HepG2 (cell line): ENCODE results near the gene CDK9. TPM values are rescaled to one million over a fixed set of nuclear protein-coding genes. Genes with fewer than 3 reads are reported as not detected.

Experiments
- ATAC-seq: fragments of 200-7000 bp; cut with Tn5 transposase; 3 replicates; pipeline ENCODE4 v1.9.1; 2020; ENCODE audit warnings: mild to moderate bottlenecking, moderate library complexity
- BruUV-seq: library from RNA; stranded (reverse); fragments of 400-500 nt; replicated peaks from 2 replicates; lab custom pipeline; 2021; lab: Mats Ljungman, UMichigan
- CTCF ChIA-PET: fragments of 300-600 bp; formaldehyde crosslinking; extraction: SDS; loops from one replicate; lab custom pipeline; 2021; ENCODE audit warnings: low total read pairs, inconsistent platforms, low intra/inter-chr PET ratio; lab: Yijun Ruan, JAX
- POLR2A ChIA-PET: fragments of 350-600 bp; sonication (Branson Sonifier 250); formaldehyde crosslinking; loops from one replicate; lab custom pipeline; 2020; ENCODE audit warnings: antibody characterized with exemption, inconsistent platforms; lab: Yijun Ruan, JAX
- DNase-seq: peaks from one replicate; pipeline ENCODE4 v3.0.0-alpha.2; 2015; ENCODE audit warnings: low spot score
- FAIRE-seq: peaks from 3 replicates; lab custom pipeline; 2011; peaks lifted over from hg19 to GRCh38; lab: Jason Lieb, UNC
- H2AFZ ChIP-seq: one replicate; pipeline ENCODE4 v1.6.1; 2011; ENCODE audit warnings: low read length, inconsistent platforms
- H3K27ac ChIP-seq: fragments of 300-600 bp; 3 replicates; pipeline ENCODE4 v1.8.0; 2011; ENCODE audit warnings: mixed run types, mild to moderate bottlenecking, mixed read lengths, low read length, inconsistent platforms; ENCODE audit not compliant: insufficient read depth; ENCODE audit errors: extremely low read length
- H3K27me3 ChIP-seq, 2 experiments: fragments of 200-600 bp in 1 of 2; 2 replicates in 1 of 2; 3 replicates in 1 of 2; pipeline versions ENCODE4 v1.6.0 to v1.8.0; 2011; ENCODE audit warnings: low read length in 2 of 2, mild to moderate bottlenecking in 2 of 2, moderate library complexity in 2 of 2, inconsistent platforms in 1 of 2; ENCODE audit not compliant: insufficient read depth in 2 of 2, control insufficient read depth in 1 of 2
- H3K36me3 ChIP-seq, 2 experiments: fragments of 200-600 bp in 1 of 2; replicated peaks in 1 of 2; 2 replicates in 1 of 2; 3 replicates in 1 of 2; pipeline versions ENCODE4 v1.5.1 to v1.8.0; 2011; ENCODE audit warnings: low read length in 2 of 2, inconsistent platforms in 1 of 2; ENCODE audit not compliant: insufficient read depth in 2 of 2, control insufficient read depth in 1 of 2
- H3K4me1 ChIP-seq: 2 replicates; pipeline ENCODE4 v1.5.1; 2012; ENCODE audit warnings: low read length, inconsistent platforms; ENCODE audit not compliant: insufficient read depth
- H3K4me2 ChIP-seq: 2 replicates; pipeline ENCODE4 v1.6.0; 2011; ENCODE audit warnings: low read depth, low read length, inconsistent platforms
- H3K4me3 ChIP-seq, 3 experiments: fragments of 200-600 bp in 1 of 3; sonication (generic), shearing (Covaris generic) in 1 of 3; replicated peaks in 1 of 3; 2 replicates each; pipeline ENCODE4 v1.5.1; 2011 to 2016; ENCODE audit warnings: low read length in 3 of 3, inconsistent platforms in 2 of 3, low read depth in 2 of 3, mild to moderate bottlenecking in 2 of 3, control low read depth in 1 of 3, mixed read lengths in 1 of 3; ENCODE audit not compliant: insufficient read depth in 1 of 3
- H3K79me2 ChIP-seq: one replicate; pipeline ENCODE4 v1.6.1; 2011; ENCODE audit warnings: low read length, inconsistent platforms; ENCODE audit not compliant: insufficient read depth
- H3K9ac ChIP-seq: 2 replicates; pipeline ENCODE4 v1.6.0; 2011; ENCODE audit warnings: mild to moderate bottlenecking, low read depth, low read length, inconsistent platforms; ENCODE audit not compliant: insufficient read depth
- H3K9me3 ChIP-seq: 2 replicates; pipeline ENCODE4 v1.5.1; 2012; ENCODE audit warnings: mild to moderate bottlenecking, low read length
- H4K20me1 ChIP-seq: 2 replicates; pipeline ENCODE4 v1.6.0; 2011; ENCODE audit warnings: inconsistent platforms, mild to moderate bottlenecking, low read length, moderate library complexity; ENCODE audit not compliant: insufficient read depth
- HNRNPK ChIP-seq: fragments of 200-400 bp; formaldehyde crosslinking; IDR thresholded peaks from 2 replicates; pipeline ENCODE4 v1.6.1; 2018; ENCODE audit warnings: low read length, low read depth, moderate library complexity, mild to moderate bottlenecking; ENCODE audit not compliant: poor library complexity, severe bottlenecking
- HNRNPLL ChIP-seq: fragments of 200-400 bp; formaldehyde crosslinking; IDR thresholded peaks from 2 replicates; pipeline ENCODE4 v1.6.1; 2017; ENCODE audit warnings: mild to moderate bottlenecking, low read depth, low read length; ENCODE audit not compliant: poor library complexity, severe bottlenecking
- HOXD1 ChIP-seq: sonication (generic); formaldehyde crosslinking; IDR thresholded peaks from 2 replicates; pipeline ENCODE4 v1.5.0; 2020; ENCODE audit warnings: missing genetic modification reagents
- RAD21 ChIP-seq: fragments of 450-650 bp; formaldehyde crosslinking; IDR thresholded peaks from 2 replicates; pipeline ENCODE4 v1.5.0; 2020; ENCODE audit warnings: mild to moderate bottlenecking
- RFXAP ChIP-seq: sonication (generic); formaldehyde crosslinking; IDR thresholded peaks from 2 replicates; pipeline ENCODE4 v1.4.0; 2020; ENCODE audit warnings: missing genetic modification reagents, borderline replicate concordance
- RXRB ChIP-seq: IDR thresholded peaks from 2 replicates; pipeline ENCODE4 v1.6.1; 2016; ENCODE audit warnings: borderline replicate concordance, missing genetic modification reagents, missing compliant biosample characterization
- SIN3A ChIP-seq: IDR thresholded peaks from 2 replicates; pipeline ENCODE4 v1.6.1; 2011; ENCODE audit warnings: low read depth, mild to moderate bottlenecking, control low read depth, low read length, borderline replicate concordance
- SOX13 ChIP-seq, 3 experiments: fragments of 450-650 bp in 1 of 3; sonication (generic) in 1 of 3; formaldehyde crosslinking in 1 of 3; IDR thresholded peaks in 2 of 3; conservative IDR thresholded peaks in 1 of 3; 2 replicates each; pipeline versions ENCODE4 v1.5.0 to v1.6.1; 2016 to 2020; ENCODE audit warnings: antibody characterized with exemption in 1 of 3, mild to moderate bottlenecking in 1 of 3, missing compliant biosample characterization in 1 of 3, missing genetic modification reagents in 1 of 3, moderate library complexity in 1 of 3
- TRIM24 ChIP-seq: sonication (generic); formaldehyde crosslinking; IDR thresholded peaks from 2 replicates; pipeline ENCODE4 v1.8.0; 2022; ENCODE audit warnings: mild to moderate bottlenecking, missing genetic modification reagents
- ZNF451 ChIP-seq: sonication (generic); formaldehyde crosslinking; IDR thresholded peaks from 2 replicates; pipeline ENCODE4 v1.5.0; 2020; ENCODE audit warnings: mild to moderate bottlenecking, missing genetic modification reagents
- ZNF574 ChIP-seq: sonication (generic); formaldehyde crosslinking; IDR thresholded peaks from 2 replicates; pipeline ENCODE4 v1.4.0; 2020; ENCODE audit warnings: missing genetic modification reagents
- ZNF619 ChIP-seq: sonication (generic); formaldehyde crosslinking; IDR thresholded peaks from 2 replicates; pipeline ENCODE4 v1.4.0; 2020; ENCODE audit warnings: mild to moderate bottlenecking, missing genetic modification reagents
- WGBS: methylation state at CpG from one replicate; pipeline ENCODE4 v1.1.6; 2017; ENCODE audit warnings: low lambda C conversion rate; 5-methylcytosine and 5-hydroxymethylcytosine counted together
- in situ Hi-C: cut with HindIII; loops from 2 replicates; pipeline ENCODE4 v1.10.0; 2017; ENCODE audit warnings: low pct_unique_long_range_greater_than_20kb; ENCODE audit not compliant: extremely low pct_ligation_motif_present
- intact Hi-C: fragments of 100-400 bp; cut with micrococcal nuclease; formaldehyde crosslinking; loops from one replicate; pipeline ENCODE4 v1.10.0; 2022; ENCODE audit not compliant: unreplicated experiment
- polyA plus RNA-seq, 8 experiments: library from polyadenylated mRNA; depleted of rRNA in 3 of 8; stranded (reverse) in 7 of 8; unstranded in 1 of 8; fragments of >200 nt; fragmentation: Illumina TruSeq in 4 of 8; extraction: Trizol in 4 of 8; gene quantifications; 2 replicates each; pipeline versions ENCODE4 v1.2.1 to v1.2.3, GENCODE V29; 2011 to 2016; ENCODE audit warnings: low read depth in 4 of 8, missing spikeins in 1 of 8, mixed read lengths in 1 of 8; ENCODE audit not compliant: insufficient read depth in 1 of 8
- total RNA-seq, 5 experiments: library from RNA; depleted of rRNA; stranded (reverse); fragments of >200 nt; fragmentation: Illumina TruSeq; extraction: Trizol; gene quantifications; 2 replicates each; pipeline ENCODE4 v1.2.3, GENCODE V29; 2016; ENCODE audit warnings: low read depth in 1 of 5
- TF ChIP-seq, protein P1 (sequence below): IDR thresholded peaks from 2 replicates; pipeline ENCODE4 v1.6.1; 2012; ENCODE audit warnings: inconsistent platforms
- TF ChIP-seq, protein P2 (sequence below): sonication (generic); formaldehyde crosslinking; IDR thresholded peaks from 2 replicates; pipeline ENCODE4 v1.5.0; 2020; ENCODE audit warnings: mild to moderate bottlenecking, missing genetic modification reagents, borderline replicate concordance
- TF ChIP-seq, protein P3 (sequence below): sonication (generic); formaldehyde crosslinking; IDR thresholded peaks from 2 replicates; pipeline ENCODE4 v1.8.0; 2022; ENCODE audit warnings: mild to moderate bottlenecking, missing genetic modification reagents, moderate library complexity

Gene CDK9
- total and polyA plus RNA-seq, 2 of the 13 experiments (the other 11 are each of a cell fraction or from before 2014, with no cell fraction given), result 16.8 to 21.5 TPM

DNA sequence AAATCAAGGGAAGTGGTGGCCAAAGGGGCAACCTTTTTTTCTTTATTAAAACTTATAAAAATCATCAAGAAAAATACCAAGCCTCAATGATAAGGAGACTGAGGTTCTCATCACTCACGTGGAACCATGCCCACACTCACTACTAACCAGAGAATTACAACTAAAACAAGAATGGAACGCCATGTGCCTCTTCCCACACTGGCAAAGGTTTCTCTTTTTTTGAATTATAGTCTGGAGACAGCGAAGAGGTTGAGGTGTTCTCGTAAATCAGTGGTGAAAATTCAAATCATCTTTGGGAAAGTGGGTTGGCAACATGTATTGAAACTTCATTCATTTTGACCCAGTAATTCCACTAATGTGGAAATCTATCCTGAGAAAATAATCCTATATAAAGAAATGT lies 36.3 kb downstream of the CDK9 start (continued):
- TF ChIP-seq HNRNPLL (no peak), RAD21 (CRISPR knock-in tag) (no peak), HOXD1 (CRISPR knock-in tag) (no peak), TRIM24 (CRISPR knock-in tag) (no peak)
- TF ChIP-seq, protein P1, sequence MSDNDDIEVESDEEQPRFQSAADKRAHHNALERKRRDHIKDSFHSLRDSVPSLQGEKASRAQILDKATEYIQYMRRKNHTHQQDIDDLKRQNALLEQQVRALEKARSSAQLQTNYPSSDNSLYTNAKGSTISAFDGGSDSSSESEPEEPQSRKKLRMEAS, result no peak

DNA sequence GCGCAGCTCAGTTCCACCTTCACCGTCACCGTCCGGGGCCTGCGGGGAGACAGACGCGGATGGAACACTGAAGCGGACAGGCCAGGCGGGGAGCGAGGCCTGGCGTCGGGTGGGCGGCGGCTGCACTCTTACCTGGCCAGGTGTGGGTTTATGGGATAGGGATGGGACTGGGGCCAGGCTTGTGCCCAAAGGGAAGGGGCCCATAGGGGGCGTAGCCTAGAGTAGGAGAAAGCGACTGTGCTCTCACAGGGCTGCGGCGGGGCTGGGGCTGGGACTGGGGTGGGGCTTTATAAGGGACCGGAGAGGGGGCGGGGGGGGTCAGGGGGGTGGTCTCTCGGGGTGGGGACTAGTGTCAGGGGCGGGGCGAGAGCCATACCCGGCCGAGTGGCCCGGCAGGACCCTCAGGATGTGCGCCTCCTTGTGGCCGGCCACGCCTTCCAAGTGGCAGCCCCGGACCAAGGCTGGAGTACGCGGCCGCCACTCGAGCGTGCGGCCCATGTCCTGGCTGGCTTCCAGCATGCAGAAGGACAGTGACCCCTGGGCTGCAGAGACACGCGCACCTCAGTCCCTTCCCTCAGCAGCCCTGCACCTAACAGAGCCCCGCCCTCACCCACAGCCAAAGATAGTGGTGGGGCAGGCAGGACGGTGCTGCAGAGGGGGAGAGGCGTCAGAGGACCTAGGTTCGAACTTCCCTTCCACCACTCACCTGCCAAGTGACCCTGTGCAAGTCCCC lies 39.7 kb downstream of the CDK9 start:
- in situ Hi-C loops, result no loop called here
- Histone ChIP-seq H3K9ac (no peak overlapping the region), H3K4me1 (peaks cover 37% of the 10 kb centered on the region), H3K36me3 (no peaks in the 10 kb centered on the region), H3K4me2 (peak overlapping the region; percentile 65), H3K79me2 (no peaks in the 10 kb centered on the region), H3K27me3 (no peaks in the 10 kb centered on the region), H4K20me1 (no peaks in the 10 kb centered on the region), H3K9me3 (no peaks in the 10 kb centered on the region), H3K27ac (no peak overlapping the region), H2AFZ (no peak overlapping the region), H3K4me3 (peak overlapping the region in 1 of 3 experiments; percentile 56; a peak in 1 of 6 replicates)
- FAIRE-seq, result no peak
- CTCF ChIA-PET, result interaction anchor here (0.8 to 1.1 kb wide), 3 partner anchors 22 to 96 kb away, joined by 3 to 6 read pairs (median 3); partner anchors contain the start of gene FPGS
- WGBS, result 80% methylated on average over 14 of the region's 42 CpGs
- DNase-seq, result peak; percentile 56
- BruUV-seq, result no TSS peak
- peak; percentile 82 for ATAC-seq
- intact Hi-C loops, result no loop called here
- POLR2A ChIA-PET, result interaction anchor here (0.6 to 1.1 kb wide), 2 partner anchors 12 to 29 kb away, joined by 3 read pairs; no protein-coding TSS in a partner anchor
- 0 out of 2 replicates have a peak, but pooled peaks have one; percentile 30 for TF ChIP-seq ZNF619 (CRISPR knock-in tag)
- peak; percentile 31; the same call in 1 of the 2 replicates for TF ChIP-seq SIN3A
- peak; percentile 72 for TF ChIP-seq ZNF574 (CRISPR knock-in tag)
- peak; percentile 18; the same call in 1 of the 2 replicates for TF ChIP-seq RFXAP
- peak; percentile 89 for TF ChIP-seq HNRNPK
- no peak for TF ChIP-seq SOX13 (IDR thresholded peaks at IDR 0.05)
- TF ChIP-seq SOX13 (CRISPR knock-in tag; conservative IDR thresholded peaks at IDR 0.05 in 1 of 2, IDR thresholded peaks at IDR 0.05 in 1 of 2), result 0 out of 4 replicates have a peak, but pooled peaks of 1 of the 2 experiments have one; percentile 35
- peak; percentile 82 for TF ChIP-seq RXRB (CRISPR knock-in tag)
- TF ChIP-seq, protein P2, sequence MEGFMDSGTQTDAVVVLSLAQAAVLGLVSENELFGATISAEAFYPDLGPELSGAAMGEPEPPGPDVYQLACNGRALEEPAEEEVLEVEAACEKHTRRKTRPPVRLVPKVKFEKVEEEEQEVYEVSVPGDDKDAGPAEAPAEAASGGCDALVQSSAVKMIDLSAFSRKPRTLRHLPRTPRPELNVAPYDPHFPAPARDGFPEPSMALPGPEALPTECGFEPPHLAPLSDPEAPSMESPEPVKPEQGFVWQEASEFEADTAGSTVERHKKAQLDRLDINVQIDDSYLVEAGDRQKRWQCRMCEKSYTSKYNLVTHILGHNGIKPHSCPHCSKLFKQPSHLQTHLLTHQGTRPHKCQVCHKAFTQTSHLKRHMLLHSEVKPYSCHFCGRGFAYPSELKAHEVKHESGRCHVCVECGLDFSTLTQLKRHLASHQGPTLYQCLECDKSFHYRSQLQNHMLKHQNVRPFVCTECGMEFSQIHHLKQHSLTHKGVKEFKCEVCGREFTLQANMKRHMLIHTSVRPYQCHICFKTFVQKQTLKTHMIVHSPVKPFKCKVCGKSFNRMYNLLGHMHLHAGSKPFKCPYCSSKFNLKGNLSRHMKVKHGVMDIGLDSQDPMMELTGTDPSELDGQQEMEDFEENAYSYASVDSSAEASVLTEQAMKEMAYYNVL (CRISPR knock-in tag), result 0 out of 2 replicates have a peak, but pooled peaks have one; percentile 38
- TF ChIP-seq, protein P3, sequence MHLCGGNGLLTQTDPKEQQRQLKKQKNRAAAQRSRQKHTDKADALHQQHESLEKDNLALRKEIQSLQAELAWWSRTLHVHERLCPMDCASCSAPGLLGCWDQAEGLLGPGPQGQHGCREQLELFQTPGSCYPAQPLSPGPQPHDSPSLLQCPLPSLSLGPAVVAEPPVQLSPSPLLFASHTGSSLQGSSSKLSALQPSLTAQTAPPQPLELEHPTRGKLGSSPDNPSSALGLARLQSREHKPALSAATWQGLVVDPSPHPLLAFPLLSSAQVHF (CRISPR knock-in tag), result no peak
- peak; percentile 72 for TF ChIP-seq ZNF451 (CRISPR knock-in tag)
